Astrocyte (in vitro differentiated cells and primary cell): Measurements from ENCODE around the gene ANP32A. TPM values are rescaled to one million over a fixed set of nuclear protein-coding genes. Genes with fewer than 3 reads are reported as not detected.

Experiments used
- DNase-seq: peaks from one replicate; pipeline ENCODE4 v3.0.0-alpha.2; 2010; ENCODE audit warnings: low read depth
- FAIRE-seq: peaks from 2 replicates; lab custom pipeline; 2011; peaks lifted over from hg19 to GRCh38; lab: Jason Lieb, UNC
- H2AFZ ChIP-seq: 2 replicates; pipeline ENCODE4 v1.6.0; 2012; ENCODE audit warnings: low read depth, low read length, inconsistent platforms
- H3K27ac ChIP-seq: 2 replicates; pipeline ENCODE4 v1.5.1; 2011; ENCODE audit warnings: low read depth, low read length, inconsistent platforms
- H3K27me3 ChIP-seq: 2 replicates; pipeline ENCODE4 v1.6.0; 2011; ENCODE audit warnings: low read length, inconsistent platforms; ENCODE audit not compliant: insufficient read depth
- H3K36me3 ChIP-seq: 2 replicates; pipeline ENCODE4 v1.5.1; 2011; ENCODE audit warnings: low read length, inconsistent platforms; ENCODE audit not compliant: insufficient read depth
- H3K4me1 ChIP-seq: 2 replicates; pipeline ENCODE4 v1.5.1; 2011; ENCODE audit warnings: low read length, inconsistent platforms; ENCODE audit not compliant: insufficient read depth
- H3K4me2 ChIP-seq: 2 replicates; pipeline ENCODE4 v1.6.0; 2012; ENCODE audit warnings: low read length, inconsistent platforms
- H3K4me3 ChIP-seq: 2 replicates; pipeline ENCODE4 v1.5.1; 2011; ENCODE audit warnings: low read depth, mild to moderate bottlenecking, low read length, inconsistent platforms; ENCODE audit not compliant: insufficient read depth
- H3K79me2 ChIP-seq: 2 replicates; pipeline ENCODE4 v1.6.0; 2012; ENCODE audit warnings: mild to moderate bottlenecking, low read length, inconsistent platforms; ENCODE audit not compliant: insufficient read depth
- H3K9ac ChIP-seq: 2 replicates; pipeline ENCODE4 v1.6.0; 2012; ENCODE audit warnings: mild to moderate bottlenecking, low read length, inconsistent platforms
- H3K9me3 ChIP-seq: 2 replicates; pipeline ENCODE4 v1.5.1; 2012; ENCODE audit warnings: low read depth, mild to moderate bottlenecking, low read length, inconsistent platforms; ENCODE audit not compliant: insufficient read depth
- H4K20me1 ChIP-seq: 2 replicates; pipeline ENCODE4 v1.6.0; 2012; ENCODE audit warnings: low read length, inconsistent platforms; ENCODE audit not compliant: insufficient read depth
- H3K27ac Mint-ChIP-seq: one replicate; pipeline ENCODE4 v1.8.0; 2021; ENCODE audit warnings: mild to moderate bottlenecking, mixed read lengths; ENCODE audit not compliant: unreplicated experiment
- H3K27me3 Mint-ChIP-seq: one replicate; pipeline ENCODE4 v1.8.0; 2021; ENCODE audit warnings: low read depth, mixed read lengths; ENCODE audit not compliant: unreplicated experiment
- H3K36me3 Mint-ChIP-seq: one replicate; pipeline ENCODE4 v1.8.0; 2021; ENCODE audit warnings: low read depth, mixed read lengths; ENCODE audit not compliant: unreplicated experiment
- H3K4me1 Mint-ChIP-seq: one replicate; pipeline ENCODE4 v1.8.0; 2021; ENCODE audit warnings: low read depth, mixed read lengths; ENCODE audit not compliant: unreplicated experiment
- H3K4me3 Mint-ChIP-seq: one replicate; pipeline ENCODE4 v1.8.0; 2021; ENCODE audit warnings: mild to moderate bottlenecking, moderate library complexity, mixed read lengths; ENCODE audit not compliant: unreplicated experiment
- H3K9me3 Mint-ChIP-seq: one replicate; pipeline ENCODE4 v1.8.0; 2021; ENCODE audit warnings: mild to moderate bottlenecking, mixed read lengths; ENCODE audit not compliant: unreplicated experiment
- CTCF ChIP-seq: IDR thresholded peaks from 2 replicates; pipeline ENCODE4 v1.5.1; 2011; ENCODE audit warnings: low read depth, mild to moderate bottlenecking, inconsistent platforms, low read length, moderate library complexity; ENCODE audit not compliant: insufficient read depth
- EZH2 ChIP-seq: IDR thresholded peaks from 2 replicates; pipeline ENCODE4 v1.6.1; 2012; ENCODE audit warnings: mild to moderate bottlenecking, low read length, inconsistent platforms; ENCODE audit not compliant: insufficient read depth
- total RNA-seq: library from RNA; stranded (reverse); gene quantifications from 2 replicates; pipeline ENCODE4 v1.2.1, GENCODE V29; 2021

The ANP32A gene
- total RNA-seq, 1 donor from 2014 or later = 138 TPM

- Histone ChIP-seq H3K9ac (no peak overlapping the region), H3K4me1 (peaks cover 27% of the 10 kb centered on the region), H3K9me3 (no peaks in the 10 kb centered on the region), H3K4me3 (no peak overlapping the region), H3K79me2 (peaks cover 99% of the 10 kb centered on the region), H4K20me1 (peaks cover 99% of the 10 kb centered on the region), H2AFZ (no peak overlapping the region), H3K36me3 (no peaks in the 10 kb centered on the region), H3K27me3 (no peaks in the 10 kb centered on the region), H3K4me2 (no peak overlapping the region), H3K27ac (no peak overlapping the region)
- H3K36me3 Mint-ChIP-seq = peaks cover 10% of the 10 kb centered on the region
- H3K27ac Mint-ChIP-seq = no peak overlapping the region
- no peaks in the 10 kb centered on the region for H3K9me3 Mint-ChIP-seq
- no peaks in the 10 kb centered on the region for H3K27me3 Mint-ChIP-seq
- DNase-seq (no peak), FAIRE-seq (no peak)
- H3K4me1 Mint-ChIP-seq = peaks cover 54% of the 10 kb centered on the region
- TF ChIP-seq CTCF (no peak), EZH2 (no peak)
- no peak overlapping the region for H3K4me3 Mint-ChIP-seq
Measured at GRCh38 chr15:68793776-68794175, 26.9 kb downstream of the ANP32A start.

GRCh38 chr15:68792901-68793766 lies 27.6 kb downstream of the ANP32A start:
- Histone ChIP-seq H2AFZ (no peak overlapping the region), H3K36me3 (no peaks in the 10 kb centered on the region), H3K4me2 (no peak overlapping the region), H3K79me2 (peaks cover 99% of the 10 kb centered on the region), H3K9me3 (no peaks in the 10 kb centered on the region), H3K27ac (no peak overlapping the region), H3K9ac (no peak overlapping the region), H4K20me1 (peaks cover 99% of the 10 kb centered on the region), H3K4me3 (no peak overlapping the region), H3K4me1 (peaks cover 24% of the 10 kb centered on the region), H3K27me3 (no peaks in the 10 kb centered on the region)
- H3K36me3 Mint-ChIP-seq = peaks cover 10% of the 10 kb centered on the region
- FAIRE-seq (no peak), DNase-seq (no peak)
- H3K4me1 Mint-ChIP-seq = peaks cover 51% of the 10 kb centered on the region
- TF ChIP-seq EZH2 (no peak), CTCF (no peak)
- no peaks in the 10 kb centered on the region for H3K9me3 Mint-ChIP-seq
- peak overlapping the region; percentile 43 for H3K4me3 Mint-ChIP-seq
- no peaks in the 10 kb centered on the region for H3K27me3 Mint-ChIP-seq
- H3K27ac Mint-ChIP-seq = no peak overlapping the region
